Osteocyte (in vitro differentiated cells): ENCODE results near the gene OR4D2. TPM values are rescaled to one million over a fixed set of nuclear protein-coding genes. Genes with fewer than 3 reads are reported as not detected.

Experiments
- DNase-seq: peaks from one replicate; pipeline ENCODE4 v3.0.0; 2021; ENCODE audit warnings: mixed read lengths; ENCODE audit not compliant: unreplicated experiment; ENCODE audit errors: extremely low spot score
- H3K27ac Mint-ChIP-seq: one replicate; pipeline ENCODE4 v1.8.0; 2021; ENCODE audit warnings: mild to moderate bottlenecking, mixed read lengths; ENCODE audit not compliant: unreplicated experiment
- H3K27me3 Mint-ChIP-seq: one replicate; pipeline ENCODE4 v1.8.0; 2021; ENCODE audit warnings: mixed read lengths; ENCODE audit not compliant: unreplicated experiment
- H3K36me3 Mint-ChIP-seq: one replicate; pipeline ENCODE4 v1.8.0; 2021; ENCODE audit warnings: mixed read lengths; ENCODE audit not compliant: unreplicated experiment
- H3K4me1 Mint-ChIP-seq: one replicate; pipeline ENCODE4 v1.8.0; 2021; ENCODE audit warnings: mixed read lengths; ENCODE audit not compliant: unreplicated experiment
- H3K4me3 Mint-ChIP-seq: one replicate; pipeline ENCODE4 v1.8.0; 2021; ENCODE audit warnings: mild to moderate bottlenecking, moderate library complexity, mixed read lengths; ENCODE audit not compliant: unreplicated experiment
- H3K9me3 Mint-ChIP-seq: one replicate; pipeline ENCODE4 v1.8.0; 2021; ENCODE audit warnings: mixed read lengths; ENCODE audit not compliant: unreplicated experiment
- CTCF ChIP-seq: fragments of 200-600 bp; sonication (generic); IDR thresholded peaks from 2 replicates; pipeline ENCODE4 v1.5.0; 2021; ENCODE audit warnings: antibody characterized with exemption, mild to moderate bottlenecking, moderate library complexity
- total RNA-seq: library from RNA; stranded (reverse); gene quantifications from 2 replicates; pipeline ENCODE4 v1.2.1, GENCODE V29; 2021

The OR4D2 gene
- total RNA-seq, 1 donor from 2014 or later, result not detected

DNA sequence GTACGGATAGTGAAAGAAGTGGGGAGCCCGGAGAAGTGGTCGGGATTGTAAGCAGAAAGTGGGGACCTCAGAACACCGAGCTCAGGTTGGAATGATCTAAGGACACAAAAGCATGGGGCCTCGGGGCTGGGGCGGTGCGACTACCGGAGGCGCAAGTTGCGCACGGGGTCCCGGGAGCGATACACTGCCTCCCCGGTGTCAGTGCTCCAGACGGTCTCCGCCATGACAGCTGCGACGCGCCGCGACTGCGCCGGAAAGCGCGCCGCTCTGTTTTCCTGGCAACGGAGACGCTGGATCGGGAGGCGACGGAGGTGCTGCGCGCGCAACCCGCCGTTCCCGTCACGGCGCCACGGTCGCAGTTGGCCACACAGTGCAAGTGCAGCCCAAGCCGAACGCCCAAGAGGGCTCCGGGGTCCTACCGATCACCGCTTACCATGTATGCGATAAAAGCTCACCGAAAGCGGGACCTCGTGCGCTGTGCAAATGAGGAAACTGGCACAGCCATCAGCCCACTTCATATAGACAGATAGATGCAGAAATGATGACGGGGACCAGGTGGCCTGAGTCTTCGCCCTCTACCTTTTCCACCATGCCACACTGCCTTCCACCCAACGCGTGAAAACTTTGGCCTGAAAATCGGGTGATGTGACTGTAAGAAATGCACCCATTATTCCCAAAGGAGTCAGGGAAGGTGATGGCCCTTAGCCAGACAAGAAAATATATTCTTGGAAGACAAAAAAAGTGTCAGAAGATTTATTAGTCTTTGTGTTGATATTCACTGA is 52.4 kb downstream of the OR4D2 start, which contains the start of gene MKS1:
Gene MKS1 (minus strand): TSS at position 249 of the 782 bp plus-strand sequence. CDS start 25 bp downstream, at position 224.
- DNase-seq, result peak; percentile 98

DNA sequence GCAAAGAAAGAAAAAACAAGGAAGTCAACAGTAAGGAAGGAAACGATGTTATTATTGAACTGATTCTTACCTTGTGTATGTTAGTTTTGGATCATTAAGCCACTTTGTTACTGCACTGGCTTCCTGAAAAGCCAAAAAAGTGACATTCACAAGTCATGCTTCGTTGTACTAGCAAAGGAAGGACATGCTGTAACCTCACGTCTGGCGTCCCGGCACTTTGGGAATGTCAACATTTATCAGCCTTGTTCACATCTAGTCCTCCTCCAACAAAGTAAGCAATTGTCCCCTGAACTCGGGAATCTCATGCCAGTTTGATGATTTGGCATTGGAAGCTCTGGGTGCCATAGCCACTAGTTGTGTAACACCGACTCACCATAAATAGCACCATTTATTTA is 53.0 kb downstream of the OR4D2 start:
- Mint-ChIP-seq H3K27me3 (no peaks in the 10 kb centered on the region), H3K4me1 (peaks cover 13% of the 10 kb centered on the region), H3K27ac (peak overlapping the region; percentile 92), H3K9me3 (no peaks in the 10 kb centered on the region), H3K4me3 (peak overlapping the region; percentile 86), H3K36me3 (peaks cover 4% of the 10 kb centered on the region)
- TF ChIP-seq CTCF, result no peak
- no peak for DNase-seq

More for the DNA sequence above, 52.4 kb downstream of the OR4D2 start, which contains the start of gene MKS1:
- Mint-ChIP-seq H3K36me3 (peaks cover 4% of the 10 kb centered on the region), H3K4me3 (peak within 1 kb of the TSS; percentile 86), H3K27me3 (no peaks in the 10 kb centered on the region), H3K9me3 (no peaks in the 10 kb centered on the region), H3K27ac (peak within 1 kb of the TSS; percentile 92), H3K4me1 (peaks cover 8% of the 10 kb centered on the region)
- peak; percentile 60 for TF ChIP-seq CTCF

Other genes with a start within 250 kb of the OR4D2 start
- 34.7 and 38.4 TPM in 2 replicates for gene CUEDC1, start 211.6 kb upstream of the OR4D2 start, total RNA-seq
- 50.6 and 50.8 TPM in 2 replicates for gene VEZF1, start 178.7 kb upstream of the OR4D2 start, total RNA-seq
- gene SRSF1, start 159.7 kb upstream of the OR4D2 start, total RNA-seq, result 158 and 161 TPM in 2 replicates
- 18.8 and 20.5 TPM in 2 replicates for gene DYNLL2, start 83.6 kb upstream of the OR4D2 start, total RNA-seq
- 0.11 TPM in 1 of 2 replicates, not detected in the other for gene OR4D1, start 18.6 kb upstream of the OR4D2 start, total RNA-seq
- not detected in 2 replicates for gene EPX, start 25.7 kb downstream of the OR4D2 start, total RNA-seq
- gene MKS1, start 52.3 kb downstream of the OR4D2 start, total RNA-seq, result 21.5 and 24.1 TPM in 2 replicates
- gene LPO, start 71.6 kb downstream of the OR4D2 start, total RNA-seq, result not detected in 2 replicates
- gene MPO, start 114.0 kb downstream of the OR4D2 start, total RNA-seq, result not detected in 2 replicates
- 0.05 TPM in 1 of 2 replicates, not detected in the other for gene TSPOAP1, start 161.8 kb downstream of the OR4D2 start, total RNA-seq
- gene SUPT4H1, start 185.2 kb downstream of the OR4D2 start, total RNA-seq, result 77.0 and 80.6 TPM in 2 replicates